ENCODE results near the gene KCNJ10. TPM values are rescaled to one million over a fixed set of nuclear protein-coding genes. Genes with fewer than 3 reads are reported as not detected.

Gene KCNJ10
- polyA plus RNA-seq, 1 experiment, result not detected

GRCh38 chr1:160045653-160046052, 24.3 kb downstream of the KCNJ10 start:
- CTCF ChIA-PET, result interaction anchor here (0.7 to 4.9 kb wide), 27 partner anchors 8 to 331 kb away, joined by 3 to 57 read pairs (median 4); partner anchors contain the start of genes IGSF8, KCNJ10, KCNJ9 and PIGM

GRCh38 chr1:160043543-160043942, 26.4 kb downstream of the KCNJ10 start:
- DNase-seq (ENCODE audit: low read depth, low spot score), result no peak
- CTCF ChIA-PET, result interaction anchor here (0.7 to 0.9 kb wide), 3 partner anchors 38 to 176 kb away, joined by 3 to 4 read pairs (median 3); partner anchors contain the start of gene IGSF8
- Histone ChIP-seq H3K4me3 (ENCODE audit: low read depth, low read length) (no peak overlapping the region), H3K27ac (ENCODE audit: low read depth, low read length) (no peak overlapping the region), H3K27me3 (ENCODE audit: control insufficient read depth, insufficient read depth, low read length) (peaks cover 40% of the 10 kb centered on the region), H3K9me3 (ENCODE audit: control insufficient read depth, insufficient read depth, low read length) (no peaks in the 10 kb centered on the region)
- POLR2A ChIA-PET, result no interaction called here
- TF ChIP-seq CTCF (IDR thresholded peaks at IDR 0.05; ENCODE audit: low read depth, low read length), result no peak

More at GRCh38 chr1:160045653-160046052, 24.3 kb downstream of the KCNJ10 start:
- Histone ChIP-seq H3K27ac (ENCODE audit: low read depth, low read length) (no peak overlapping the region), H3K27me3 (ENCODE audit: control insufficient read depth, insufficient read depth, low read length) (peaks cover 39% of the 10 kb centered on the region), H3K9me3 (ENCODE audit: control insufficient read depth, insufficient read depth, low read length) (no peaks in the 10 kb centered on the region), H3K4me3 (ENCODE audit: low read depth, low read length) (no peak overlapping the region)
- no peak for DNase-seq (ENCODE audit: low read depth, low spot score)
- TF ChIP-seq CTCF (IDR thresholded peaks at IDR 0.05; ENCODE audit: low read depth, low read length), result no peak
- POLR2A ChIA-PET, result interaction anchor here (0.6 kb wide), 1 partner anchor 21 kb away, joined by 3 read pairs; no protein-coding TSS in a partner anchor

DNA sequence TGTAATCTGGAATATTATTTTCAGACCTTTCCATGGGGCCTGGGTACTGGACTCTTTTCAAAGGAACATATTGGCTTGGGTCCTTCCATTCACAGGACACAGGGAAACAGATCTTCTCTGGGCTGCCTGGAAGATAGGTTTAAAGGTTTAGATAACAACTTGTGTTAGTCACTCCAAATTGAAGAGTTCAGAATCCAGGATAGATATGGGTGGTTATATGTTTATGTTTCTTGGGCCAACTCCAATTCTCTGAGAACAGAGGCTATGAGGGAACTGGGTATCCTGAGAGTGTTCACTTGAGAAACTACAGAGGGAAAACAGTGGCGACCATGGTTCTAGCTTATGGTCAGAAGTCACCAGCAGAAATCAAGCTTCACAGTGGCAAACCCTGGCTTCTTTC, 29.5 kb downstream of the KCNJ10 start:
- POLR2A ChIA-PET, result no interaction called here
- Histone ChIP-seq H3K9me3 (ENCODE audit: control insufficient read depth, insufficient read depth, low read length) (no peaks in the 10 kb centered on the region), H3K27ac (ENCODE audit: low read depth, low read length) (no peak overlapping the region), H3K27me3 (ENCODE audit: control insufficient read depth, insufficient read depth, low read length) (peaks cover 23% of the 10 kb centered on the region), H3K4me3 (ENCODE audit: low read depth, low read length) (no peak overlapping the region)
- no peak for TF ChIP-seq CTCF (IDR thresholded peaks at IDR 0.05; ENCODE audit: low read depth, low read length)
- DNase-seq (ENCODE audit: low read depth, low spot score), result no peak
- CTCF ChIA-PET, result interaction anchor here (0.6 to 1.0 kb wide), 3 partner anchors 9 to 908 kb away, joined by 3 read pairs; no protein-coding TSS in a partner anchor

DNA sequence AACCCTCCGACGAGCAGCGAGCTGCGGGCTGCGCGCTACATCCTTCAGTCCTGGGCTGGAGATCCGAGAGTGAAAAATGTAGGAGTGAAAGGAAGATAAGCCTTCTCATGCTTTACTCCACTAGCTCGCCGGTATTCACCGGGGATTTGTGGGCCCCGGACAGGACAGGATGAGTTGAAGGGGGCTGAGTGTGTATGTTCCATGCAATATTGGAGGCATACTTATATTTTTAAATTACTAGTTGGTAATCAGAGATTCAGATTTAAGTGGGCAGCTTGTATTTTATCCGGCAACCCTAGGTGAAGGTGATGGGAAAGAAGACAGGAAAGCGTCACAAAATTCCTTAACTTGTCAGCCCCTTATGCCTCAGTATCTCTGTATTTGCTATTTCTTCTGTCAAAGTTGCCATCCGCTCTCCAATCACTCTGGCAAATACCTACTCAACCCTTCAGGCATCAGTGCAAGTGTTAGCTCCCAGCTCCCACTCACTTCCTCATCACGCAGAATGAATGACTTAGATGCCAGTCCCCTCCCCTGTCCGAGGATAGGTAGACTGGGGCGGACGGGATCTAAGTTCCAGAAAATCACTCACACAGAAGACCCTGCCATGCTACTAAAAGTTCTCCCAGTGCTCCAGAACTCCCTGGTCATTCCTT, 37.7 kb downstream of the KCNJ10 start:
- H3K9me3 ChIP-seq (ENCODE audit: control insufficient read depth, insufficient read depth, low read length), result no peaks in the 10 kb centered on the region

More for the DNA sequence above, 37.7 kb downstream of the KCNJ10 start:
- H3K27ac ChIP-seq (ENCODE audit: low read depth, low read length), result no peak overlapping the region
- ChIA-PET CTCF (interaction anchor here (0.7 to 5.8 kb wide), 3 partner anchors 14 to 53 kb away, joined by 3 to 61 read pairs (median 27); no protein-coding TSS in a partner anchor), POLR2A (no interaction called here)
- peaks cover 5% of the 10 kb centered on the region for H3K27me3 ChIP-seq (ENCODE audit: control insufficient read depth, insufficient read depth, low read length)
- H3K4me3 ChIP-seq (ENCODE audit: low read depth, low read length), result peak overlapping the region; percentile 94
- DNase-seq (ENCODE audit: low read depth, low spot score), result no peak
- TF ChIP-seq CTCF (IDR thresholded peaks at IDR 0.05; ENCODE audit: low read depth, low read length), result no peak
